K562 treated with DMSO at 1 percent for 48 hours (cell line): ENCODE measurements around the gene THOC1. TPM values are rescaled to one million over a fixed set of nuclear protein-coding genes. Genes with fewer than 3 reads are reported as not detected.

Experiments used
- total RNA-seq: library from RNA; unstranded; fragments of 300-600 nt; gene quantifications from 2 replicates; pipeline ENCODE4 v1.2.3, GENCODE V29; 2022; ENCODE audit warnings: low replicate concordance; ENCODE audit errors: extremely low read depth

The THOC1 gene, protein sequence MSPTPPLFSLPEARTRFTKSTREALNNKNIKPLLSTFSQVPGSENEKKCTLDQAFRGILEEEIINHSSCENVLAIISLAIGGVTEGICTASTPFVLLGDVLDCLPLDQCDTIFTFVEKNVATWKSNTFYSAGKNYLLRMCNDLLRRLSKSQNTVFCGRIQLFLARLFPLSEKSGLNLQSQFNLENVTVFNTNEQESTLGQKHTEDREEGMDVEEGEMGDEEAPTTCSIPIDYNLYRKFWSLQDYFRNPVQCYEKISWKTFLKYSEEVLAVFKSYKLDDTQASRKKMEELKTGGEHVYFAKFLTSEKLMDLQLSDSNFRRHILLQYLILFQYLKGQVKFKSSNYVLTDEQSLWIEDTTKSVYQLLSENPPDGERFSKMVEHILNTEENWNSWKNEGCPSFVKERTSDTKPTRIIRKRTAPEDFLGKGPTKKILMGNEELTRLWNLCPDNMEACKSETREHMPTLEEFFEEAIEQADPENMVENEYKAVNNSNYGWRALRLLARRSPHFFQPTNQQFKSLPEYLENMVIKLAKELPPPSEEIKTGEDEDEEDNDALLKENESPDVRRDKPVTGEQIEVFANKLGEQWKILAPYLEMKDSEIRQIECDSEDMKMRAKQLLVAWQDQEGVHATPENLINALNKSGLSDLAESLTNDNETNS
- not detected in 2 replicates for total RNA-seq

DNA sequence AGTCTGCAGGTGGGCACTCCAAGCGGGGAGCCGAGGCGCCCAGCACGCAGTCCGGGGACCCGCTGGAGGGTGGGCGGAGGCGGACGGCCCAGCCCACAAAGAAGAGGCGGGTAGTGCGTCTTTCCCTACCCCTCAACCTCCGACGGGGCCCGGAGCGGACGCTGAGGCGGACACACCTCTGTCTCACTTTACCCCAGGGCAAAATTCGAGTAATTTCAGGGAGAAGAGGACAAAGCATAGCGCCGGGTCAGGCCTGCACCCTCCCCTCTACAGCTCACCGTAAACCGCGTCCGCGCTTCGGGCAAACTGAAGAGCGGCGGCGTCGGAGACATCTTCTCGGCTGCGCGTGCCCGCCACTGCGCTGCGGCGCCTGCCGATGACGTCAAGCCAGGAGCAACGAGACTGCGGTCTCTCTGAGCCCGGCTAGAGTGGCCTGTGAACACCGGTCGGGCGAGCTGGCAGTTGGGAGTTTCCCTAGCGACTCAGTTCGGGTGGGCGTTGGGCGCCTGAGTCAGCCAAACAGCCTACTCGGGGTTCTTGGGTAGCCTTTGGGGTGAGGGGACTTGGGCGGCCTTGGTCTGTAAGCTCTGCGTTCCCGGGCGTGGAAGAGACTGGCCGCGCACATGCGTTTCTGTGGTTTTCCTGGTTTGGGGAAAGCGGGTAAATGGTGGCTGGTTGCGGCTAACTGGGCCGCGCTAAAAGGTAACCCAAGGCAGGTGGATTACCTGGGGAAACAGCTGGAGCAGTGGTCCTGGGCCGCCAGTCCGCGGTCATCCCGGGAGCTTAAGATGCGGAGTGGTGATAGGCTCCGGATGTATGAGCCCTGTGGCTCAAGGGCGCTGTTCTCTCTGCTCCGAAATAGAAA, at the start of gene THOC1:
THOC1 (minus strand) TSS at position 360 of the 865 bp plus-strand sequence; CDS start at position 332, 28 bp downstream.

Other genes with a start within 250 kb of the THOC1 start
- gene TUBB8B, start 218.4 kb downstream of the THOC1 start, total RNA-seq = not detected in 2 replicates
- not detected in 2 replicates for gene USP14, start 109.5 kb downstream of the THOC1 start, total RNA-seq
- not detected in 2 replicates for gene COLEC12, start 232.7 kb upstream of the THOC1 start, total RNA-seq